ENCODE results near the gene TSTD1.

Gene TSTD1

DNA sequence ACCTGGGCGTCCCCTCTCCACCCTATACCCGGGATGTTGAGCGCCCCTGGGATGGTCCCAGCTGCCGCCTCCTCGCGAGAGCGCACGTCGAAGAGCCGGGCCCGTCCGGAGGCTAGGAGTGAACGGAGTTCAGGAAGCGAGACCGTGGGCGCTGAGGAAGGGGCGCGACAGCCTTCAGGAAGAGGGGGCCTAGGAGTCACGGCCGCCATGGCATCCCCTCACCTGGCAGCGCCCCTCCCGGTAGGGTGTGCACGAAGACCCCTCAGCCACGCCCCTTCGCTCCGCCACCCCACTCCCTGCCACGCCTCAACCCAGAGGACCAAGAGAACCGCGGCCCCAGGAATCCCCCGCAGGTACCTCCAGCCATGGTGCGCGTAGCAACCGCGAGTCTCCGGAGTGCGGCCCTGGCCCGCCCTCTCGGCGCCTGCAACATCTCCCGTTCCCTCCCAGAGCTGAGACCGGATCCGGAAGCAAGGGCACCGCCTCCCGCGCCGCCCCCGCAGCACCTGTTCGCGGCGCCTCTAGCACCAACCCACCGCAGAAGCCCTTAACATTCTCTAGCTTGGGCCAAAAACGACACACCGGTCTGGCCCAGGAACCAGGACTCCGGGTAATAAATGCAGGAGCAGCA, at the start of gene TSTD1:
Gene TSTD1 (minus strand): TSS at position 442 of the 631 bp plus-strand sequence. CDS start 75 bp downstream, at position 367.
- peak; percentile 91 for DNase-seq

DNA sequence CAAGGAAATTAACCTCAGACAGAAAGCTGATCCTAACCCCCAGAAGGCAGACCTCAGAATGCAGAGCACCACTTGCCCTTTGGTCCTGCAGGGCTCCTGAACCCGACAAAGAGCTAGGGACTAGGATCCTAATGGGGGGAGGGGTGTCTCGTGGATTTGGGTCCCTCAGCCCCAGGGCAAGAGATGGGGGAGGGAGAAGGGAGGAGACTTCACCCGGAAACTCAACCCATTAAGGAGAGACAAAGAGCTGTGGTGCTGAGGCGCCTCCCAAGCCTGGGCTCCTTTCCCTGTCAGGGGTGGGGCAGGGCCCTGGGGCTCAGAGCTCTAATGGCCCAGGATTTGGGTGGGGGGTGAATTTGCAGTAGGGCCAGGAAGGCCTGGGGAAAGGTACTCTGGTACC, 47.7 kb upstream of the TSTD1 start:
- DNase-seq: no peak

- no peak for DNase-seq
Measured at GRCh38 chr1:161085165-161085564, 46.4 kb upstream of the TSTD1 start.

DNA sequence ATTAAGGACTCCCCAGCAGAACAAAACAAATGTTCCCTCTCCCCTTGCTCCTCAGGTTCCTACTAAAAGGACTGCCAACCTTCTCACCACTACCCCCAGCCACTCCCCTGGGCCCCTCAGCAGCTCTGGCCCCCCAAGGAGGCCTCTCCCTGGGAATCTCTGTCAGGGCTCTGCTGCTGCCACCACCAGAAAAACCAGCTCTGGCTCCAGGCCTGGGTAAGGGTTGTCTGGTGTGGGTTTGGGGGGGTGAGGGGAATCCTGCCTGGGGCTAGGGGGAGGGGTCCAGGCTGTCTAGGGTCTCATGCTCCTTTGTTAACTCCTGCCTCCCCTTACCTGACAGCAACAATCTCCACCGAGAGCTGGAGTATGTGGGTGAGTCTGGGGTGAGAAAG, 45.8 kb upstream of the TSTD1 start:
- no peak for DNase-seq

GRCh38 chr1:161083748-161084596, 45.2 kb upstream of the TSTD1 start:
- no peak for DNase-seq

- DNase-seq: no peak
Measured at GRCh38 chr1:161082996-161083747, 44.4 kb upstream of the TSTD1 start.

- no peak for DNase-seq
Measured at GRCh38 chr1:161082483-161082882, 43.7 kb upstream of the TSTD1 start.

DNA sequence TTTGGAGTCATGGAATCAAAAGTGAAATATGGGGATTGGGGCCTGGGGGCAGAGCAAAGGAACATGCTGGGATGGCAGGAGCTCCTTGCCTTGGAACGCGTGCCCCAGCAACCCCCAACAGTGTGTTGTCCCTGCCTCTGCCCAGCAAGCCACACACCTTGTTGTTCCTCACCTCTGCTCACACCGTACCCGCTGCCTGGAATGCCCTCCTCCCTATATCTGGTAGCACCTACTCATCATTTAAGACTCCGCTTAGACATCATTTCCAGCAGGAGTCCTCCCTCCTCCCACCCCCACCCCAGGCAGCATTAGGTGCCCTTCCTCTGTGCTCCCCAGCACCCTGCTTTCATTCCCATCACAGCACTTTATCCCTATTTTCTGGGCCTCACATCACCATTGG, 42.8 kb upstream of the TSTD1 start:
- no peak for DNase-seq

DNA sequence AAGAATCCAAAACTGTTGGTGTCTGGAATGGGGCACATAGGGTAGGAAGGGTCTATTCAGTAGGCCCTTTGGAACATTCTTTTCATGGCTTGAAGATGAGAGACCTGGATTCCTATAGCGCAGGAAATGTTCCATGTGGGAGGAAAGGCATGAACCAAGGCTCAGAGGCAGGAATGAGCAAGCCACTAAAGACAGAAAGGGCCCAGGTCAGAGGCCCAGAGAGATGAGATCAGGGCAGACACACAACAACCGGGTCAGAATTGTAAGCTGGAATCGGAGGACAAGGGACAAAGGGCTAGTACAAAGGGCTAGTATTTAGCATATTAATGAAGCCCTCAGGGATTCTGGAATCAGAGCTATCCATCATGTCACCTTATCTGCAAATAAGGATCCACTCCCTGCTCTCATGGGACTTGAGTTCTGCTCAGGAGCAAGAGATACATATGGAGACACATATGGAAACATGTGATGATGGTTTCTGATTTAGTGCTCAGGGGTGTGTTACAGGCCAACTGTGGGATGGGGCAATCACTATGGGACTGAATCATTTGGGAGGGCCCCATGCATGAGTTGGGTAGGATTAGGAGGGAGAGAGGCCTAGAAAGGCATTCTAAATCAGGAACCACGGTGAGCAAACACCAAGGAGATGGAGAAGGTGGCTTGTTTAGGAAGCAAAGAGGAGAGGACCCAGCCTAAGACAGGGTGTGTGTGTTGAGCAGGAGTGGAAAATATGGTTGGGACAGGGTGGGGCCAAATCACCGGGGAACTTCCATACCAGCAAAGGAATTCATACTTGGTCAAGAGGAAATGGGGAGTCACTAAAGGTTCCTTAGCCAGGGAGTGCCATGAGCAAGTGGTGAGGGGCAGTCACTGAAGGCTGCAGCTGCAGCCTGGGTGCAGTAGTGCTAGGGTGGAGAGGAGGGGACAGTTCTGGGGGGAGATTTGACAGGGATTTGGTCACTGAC, 42.0 kb upstream of the TSTD1 start:
- DNase-seq: no peak

GRCh38 chr1:161079436-161080110, 40.8 kb upstream of the TSTD1 start:
- DNase-seq: no peak

GRCh38 chr1:161077426-161077825, 38.7 kb upstream of the TSTD1 start:
- no peak for DNase-seq

DNA sequence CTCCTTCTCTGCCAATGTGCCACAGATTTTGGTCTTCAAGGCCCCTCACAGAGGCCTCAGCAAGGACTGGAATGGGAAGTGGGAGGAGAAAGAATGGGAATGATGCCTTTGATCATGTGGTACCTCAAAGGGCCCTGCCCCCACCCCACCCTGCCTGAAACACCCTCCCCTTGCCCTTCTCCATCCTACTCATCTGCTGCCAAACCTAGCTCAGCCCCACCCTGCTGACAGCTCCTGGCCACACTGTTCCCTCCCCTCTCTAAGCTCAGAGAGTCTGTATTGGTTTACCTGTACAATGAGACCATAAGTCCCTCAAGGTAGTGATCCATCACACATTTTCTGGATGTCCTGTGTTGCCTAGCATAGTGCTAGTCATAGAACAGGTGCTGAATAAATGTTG, 37.6 kb upstream of the TSTD1 start:
- DNase-seq: no peak

DNA sequence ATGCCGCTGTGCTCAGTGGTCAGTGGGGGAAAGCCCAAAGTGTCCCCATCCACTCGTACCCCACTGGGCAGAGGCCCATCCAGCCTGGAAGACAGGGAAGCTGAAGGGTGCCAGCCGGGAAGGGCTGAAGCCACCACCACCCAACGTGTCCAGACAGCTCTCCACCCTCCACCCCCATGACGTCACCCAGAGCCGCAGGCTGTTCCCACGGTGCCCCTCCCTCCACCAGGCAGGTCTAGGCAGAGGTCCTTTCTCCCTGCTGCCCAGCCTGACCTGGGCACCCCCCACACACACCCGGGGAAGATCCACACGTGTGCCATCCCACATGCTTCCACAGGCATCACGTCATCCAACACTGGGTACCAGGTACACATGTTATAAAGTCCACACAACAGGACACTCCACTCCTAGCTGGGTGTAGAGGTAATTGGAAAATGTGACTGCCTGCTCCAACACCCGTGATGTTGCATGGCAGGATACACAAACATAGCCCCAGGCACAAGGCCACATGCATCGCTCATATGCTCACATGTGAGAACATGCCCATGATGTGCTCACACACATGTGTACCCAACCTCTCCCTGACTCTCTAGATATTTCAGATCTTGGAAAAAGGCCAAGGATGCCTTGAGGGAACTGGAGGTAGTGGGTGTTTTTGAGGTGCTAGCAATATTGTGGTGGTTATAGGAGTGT, 36.1 kb upstream of the TSTD1 start:
- DNase-seq: no peak

GRCh38 chr1:161073474-161074121, 34.8 kb upstream of the TSTD1 start:
- DNase-seq: peak; percentile 42

DNA sequence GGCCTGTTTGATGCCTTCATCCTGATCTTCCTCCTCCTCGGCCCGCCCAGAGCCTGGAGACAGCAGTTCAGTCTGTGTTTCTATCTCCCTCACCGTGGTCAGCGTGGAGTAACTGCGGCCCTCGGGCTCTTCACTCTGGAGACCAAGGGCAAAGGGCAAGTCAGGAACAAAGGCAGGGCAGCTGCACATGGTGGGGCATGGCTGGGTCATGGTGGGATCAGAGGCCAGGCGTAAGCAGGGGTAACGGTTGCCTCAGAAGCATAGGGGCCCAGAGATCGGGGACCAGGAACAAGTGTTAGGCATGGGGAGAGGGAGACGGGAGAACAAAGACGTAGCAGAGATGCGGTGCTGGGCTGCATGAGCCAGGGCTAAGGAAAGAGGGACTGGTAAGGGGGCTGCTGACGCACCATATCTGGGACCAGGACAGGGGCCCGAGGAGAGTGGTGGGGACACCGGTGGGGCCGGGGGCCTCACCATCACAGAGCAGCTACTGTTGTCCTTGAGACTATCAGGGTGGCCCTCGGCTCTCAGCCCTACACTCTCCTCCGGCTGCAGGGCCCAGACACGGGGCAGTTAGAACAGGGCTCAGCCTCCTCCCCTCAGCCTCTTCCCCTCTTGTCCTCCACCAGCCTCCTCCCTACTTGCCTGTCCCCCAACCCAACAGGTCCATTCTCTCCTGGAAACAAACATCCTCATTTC, 34.1 kb upstream of the TSTD1 start:
- no peak for DNase-seq

GRCh38 chr1:161071886-161072371, 33.2 kb upstream of the TSTD1 start:
- peak; percentile 76 for DNase-seq

DNA sequence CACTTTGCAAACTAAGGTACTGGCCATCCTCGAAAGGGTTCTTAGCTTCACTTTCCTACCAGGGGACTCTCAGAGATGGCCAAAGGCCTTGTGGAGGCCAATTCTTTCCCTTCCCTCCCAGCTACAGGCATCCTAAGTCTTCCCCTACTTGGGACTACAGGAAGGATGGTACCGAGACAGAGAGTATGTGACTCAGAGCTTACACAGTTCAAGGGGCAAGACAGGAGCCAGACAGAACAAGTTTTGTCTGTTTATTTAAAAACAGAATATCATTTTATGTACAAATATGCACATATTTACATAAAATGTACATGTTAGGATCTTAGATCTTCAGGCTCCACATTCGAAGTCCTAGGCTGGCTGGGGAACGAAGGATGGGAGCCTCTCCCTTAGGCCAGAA, 32.0 kb upstream of the TSTD1 start:
- no peak for DNase-seq

- DNase-seq: peak; percentile 69
Measured at GRCh38 chr1:161069731-161070270, 31.0 kb upstream of the TSTD1 start, which contains the start of gene ARHGAP30. TSS of gene ARHGAP30 (minus strand) at chr1:161069891. CDS start at chr1:161069624, 267 bp downstream.

GRCh38 chr1:161069241-161069640, 30.5 kb upstream of the TSTD1 start:
- DNase-seq: no peak

All from RPMI8226 (cell line).